WTC11 (cell line): ENCODE results near the gene OGFOD2. TPM values are rescaled to one million over a fixed set of nuclear protein-coding genes. Genes with fewer than 3 reads are reported as not detected.

Source experiments
- ATAC-seq: fragments of 200-7000 bp; cut with Tn5 transposase; 2 replicates; pipeline ENCODE4 v1.10.0; 2021; ENCODE audit warnings: mild to moderate bottlenecking, moderate library complexity
- CTCF ChIA-PET: fragments of 300-600 bp; sonication (Branson Sonifier 250); formaldehyde crosslinking; loops from one replicate; lab custom pipeline; 2021; ENCODE audit warnings: antibody characterized with exemption; lab: Charles Lee
- POLR2A ChIA-PET: fragments of 350-600 bp; sonication (Branson Sonifier 250); formaldehyde crosslinking; loops from one replicate; lab custom pipeline; 2021; ENCODE audit warnings: antibody characterized with exemption; lab: Charles Lee
- DNase-seq: peaks from one replicate; pipeline ENCODE4 v3.0.0; 2021; ENCODE audit warnings: low spot score
- H3K27ac Mint-ChIP-seq: 2 replicates; pipeline ENCODE4 v1.8.0; 2021; ENCODE audit warnings: mixed read lengths
- H3K27me3 Mint-ChIP-seq: 2 replicates; pipeline ENCODE4 v1.8.0; 2021; ENCODE audit warnings: low read depth, mild to moderate bottlenecking, moderate library complexity, mixed read lengths
- H3K36me3 Mint-ChIP-seq: 2 replicates; pipeline ENCODE4 v1.8.0; 2021; ENCODE audit warnings: mixed read lengths
- H3K4me1 Mint-ChIP-seq: 2 replicates; pipeline ENCODE4 v1.8.0; 2022; ENCODE audit warnings: mixed read lengths
- H3K4me3 Mint-ChIP-seq: 2 replicates; pipeline ENCODE4 v1.8.0; 2021; ENCODE audit warnings: mild to moderate bottlenecking, moderate library complexity, mixed read lengths
- H3K9me3 Mint-ChIP-seq: 2 replicates; pipeline ENCODE4 v1.8.0; 2021; ENCODE audit warnings: mixed read lengths
- CBFB ChIP-seq: sonication (generic); formaldehyde crosslinking; IDR thresholded peaks from 2 replicates; pipeline ENCODE4 v1.8.1; 2022; ENCODE audit warnings: mild to moderate bottlenecking, low read depth, missing genetic modification reagents
- FOXJ3 ChIP-seq: sonication (generic); formaldehyde crosslinking; IDR thresholded peaks from 2 replicates; pipeline ENCODE4 v1.9.0; 2021; ENCODE audit warnings: missing genetic modification reagents, mild to moderate bottlenecking, borderline replicate concordance
- NFYB ChIP-seq: sonication (generic); formaldehyde crosslinking; conservative IDR thresholded peaks from 2 replicates; pipeline ENCODE4 v1.8.0; 2022; ENCODE audit warnings: low read depth, missing genetic modification reagents
- OVOL2 ChIP-seq: fragments of 250-450 bp; sonication (Bioruptor Pico); IDR thresholded peaks from 2 replicates; pipeline ENCODE4 v1.9.0; 2021; ENCODE audit warnings: mild to moderate bottlenecking, borderline replicate concordance
- SMAD3 ChIP-seq: sonication (generic); formaldehyde crosslinking; IDR thresholded peaks from 2 replicates; pipeline ENCODE4 v1.8.0; 2022; ENCODE audit warnings: missing genetic modification reagents, mild to moderate bottlenecking, borderline replicate concordance
- TEAD1 ChIP-seq: sonication (generic); formaldehyde crosslinking; IDR thresholded peaks from 2 replicates; pipeline ENCODE4 v1.8.0; 2022; ENCODE audit warnings: mild to moderate bottlenecking, missing genetic modification reagents
- ZNF138 ChIP-seq: sonication (generic); formaldehyde crosslinking; conservative IDR thresholded peaks from 2 replicates; pipeline ENCODE4 v1.8.1; 2022; ENCODE audit warnings: mild to moderate bottlenecking, moderate library complexity, missing genetic modification reagents
- ZNF423 ChIP-seq: fragments of 250-450 bp; sonication (Bioruptor Pico); IDR thresholded peaks from 2 replicates; pipeline ENCODE4 v2.1.2; 2022; ENCODE audit warnings: mild to moderate bottlenecking, moderate library complexity
- total RNA-seq: library from RNA; stranded (reverse); gene quantifications from 3 replicates; pipeline ENCODE4 v1.2.3, GENCODE V29; 2021
- TF ChIP-seq, protein P1 (sequence below): sonication (generic); formaldehyde crosslinking; conservative IDR thresholded peaks from 2 replicates; pipeline ENCODE4 v1.8.1; 2023; ENCODE audit warnings: mild to moderate bottlenecking, low read depth, missing genetic modification reagents, moderate library complexity
- TF ChIP-seq, protein P2 (sequence below): sonication (generic); formaldehyde crosslinking; IDR thresholded peaks from 2 replicates; pipeline ENCODE4 v1.8.0; 2022; ENCODE audit warnings: missing genetic modification reagents
- TF ChIP-seq, protein P3 (sequence below): sonication (generic); formaldehyde crosslinking; IDR thresholded peaks from 2 replicates; pipeline ENCODE4 v1.8.0; 2023; ENCODE audit warnings: mild to moderate bottlenecking, missing genetic modification reagents
- TF ChIP-seq, protein P4 (sequence below): sonication (generic); formaldehyde crosslinking; IDR thresholded peaks from 2 replicates; pipeline ENCODE4 v1.8.1; 2023; ENCODE audit warnings: mild to moderate bottlenecking, missing genetic modification reagents
- TF ChIP-seq, protein P5 (sequence below): sonication (generic); formaldehyde crosslinking; IDR thresholded peaks from 2 replicates; pipeline ENCODE4 v1.8.0; 2023; ENCODE audit warnings: missing genetic modification reagents
- TF ChIP-seq, protein P6 (sequence below): fragments of 250-450 bp; sonication (Bioruptor Pico); IDR thresholded peaks from 2 replicates; pipeline ENCODE4 v1.9.0; 2021; ENCODE audit warnings: moderate library complexity, mild to moderate bottlenecking, inconsistent platforms, borderline replicate concordance
- TF ChIP-seq, protein P7 (sequence below): sonication (generic); formaldehyde crosslinking; IDR thresholded peaks from 2 replicates; pipeline ENCODE4 v1.8.1; 2022; ENCODE audit warnings: missing genetic modification reagents, borderline replicate concordance
- TF ChIP-seq, protein P8 (sequence below): sonication (generic); formaldehyde crosslinking; IDR thresholded peaks from 2 replicates; pipeline ENCODE4 v1.8.1; 2023; ENCODE audit warnings: mild to moderate bottlenecking, missing genetic modification reagents

Gene OGFOD2
- total RNA-seq, 1 experiment from 2014 or later = 28.1 TPM

DNA sequence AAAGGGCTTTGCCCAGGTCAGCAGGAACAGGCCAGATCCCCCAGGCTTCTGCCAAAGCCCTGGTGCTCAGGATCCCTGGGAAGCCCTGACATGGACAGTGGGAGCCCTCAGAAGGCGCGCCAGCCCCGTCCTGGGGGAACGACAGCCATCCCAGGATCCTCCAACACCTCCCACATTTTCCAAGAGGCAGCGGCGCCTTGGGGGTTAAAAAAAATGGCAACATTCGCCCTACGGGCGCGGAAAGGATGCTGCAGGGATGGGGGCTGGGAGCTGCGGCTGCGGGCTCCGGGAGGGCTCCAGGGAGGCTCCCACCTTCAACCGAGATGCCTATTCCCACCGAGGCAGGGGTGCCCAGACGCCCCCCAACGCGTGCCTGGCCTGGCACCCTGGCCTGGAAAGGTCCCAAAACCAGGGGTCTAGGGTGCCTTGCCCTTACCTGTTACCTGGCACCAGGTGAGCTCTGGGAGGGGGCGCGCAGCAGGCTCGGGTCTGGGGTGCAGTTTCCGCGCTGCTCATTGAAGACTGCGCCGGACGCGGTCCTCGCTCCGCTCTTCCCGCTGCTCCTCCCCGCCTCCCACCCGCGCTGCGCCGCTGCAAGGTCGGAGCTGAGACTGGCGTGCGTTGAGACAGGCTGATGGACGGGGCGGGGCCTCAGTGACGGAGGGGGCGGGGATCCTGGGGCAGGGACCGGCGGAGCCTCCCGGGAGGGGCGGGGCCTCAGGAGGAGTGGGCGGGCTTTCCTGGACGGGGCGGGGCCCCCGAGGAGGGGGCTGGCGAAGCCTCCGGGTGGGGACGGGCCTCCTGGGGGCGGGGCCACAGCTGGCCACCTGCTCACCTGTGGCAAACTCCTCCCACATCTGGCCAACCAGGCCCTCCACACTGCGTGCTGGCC is 8.9 kb upstream of the OGFOD2 start, which contains the start of gene ABCB9 (continued):
- TF ChIP-seq, protein P1, sequence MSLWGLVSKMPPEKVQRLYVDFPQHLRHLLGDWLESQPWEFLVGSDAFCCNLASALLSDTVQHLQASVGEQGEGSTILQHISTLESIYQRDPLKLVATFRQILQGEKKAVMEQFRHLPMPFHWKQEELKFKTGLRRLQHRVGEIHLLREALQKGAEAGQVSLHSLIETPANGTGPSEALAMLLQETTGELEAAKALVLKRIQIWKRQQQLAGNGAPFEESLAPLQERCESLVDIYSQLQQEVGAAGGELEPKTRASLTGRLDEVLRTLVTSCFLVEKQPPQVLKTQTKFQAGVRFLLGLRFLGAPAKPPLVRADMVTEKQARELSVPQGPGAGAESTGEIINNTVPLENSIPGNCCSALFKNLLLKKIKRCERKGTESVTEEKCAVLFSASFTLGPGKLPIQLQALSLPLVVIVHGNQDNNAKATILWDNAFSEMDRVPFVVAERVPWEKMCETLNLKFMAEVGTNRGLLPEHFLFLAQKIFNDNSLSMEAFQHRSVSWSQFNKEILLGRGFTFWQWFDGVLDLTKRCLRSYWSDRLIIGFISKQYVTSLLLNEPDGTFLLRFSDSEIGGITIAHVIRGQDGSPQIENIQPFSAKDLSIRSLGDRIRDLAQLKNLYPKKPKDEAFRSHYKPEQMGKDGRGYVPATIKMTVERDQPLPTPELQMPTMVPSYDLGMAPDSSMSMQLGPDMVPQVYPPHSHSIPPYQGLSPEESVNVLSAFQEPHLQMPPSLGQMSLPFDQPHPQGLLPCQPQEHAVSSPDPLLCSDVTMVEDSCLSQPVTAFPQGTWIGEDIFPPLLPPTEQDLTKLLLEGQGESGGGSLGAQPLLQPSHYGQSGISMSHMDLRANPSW (CRISPR knock-in tag) = no peak
- TF ChIP-seq SMAD3 (CRISPR knock-in tag) = no peak
- TF ChIP-seq, protein P2, sequence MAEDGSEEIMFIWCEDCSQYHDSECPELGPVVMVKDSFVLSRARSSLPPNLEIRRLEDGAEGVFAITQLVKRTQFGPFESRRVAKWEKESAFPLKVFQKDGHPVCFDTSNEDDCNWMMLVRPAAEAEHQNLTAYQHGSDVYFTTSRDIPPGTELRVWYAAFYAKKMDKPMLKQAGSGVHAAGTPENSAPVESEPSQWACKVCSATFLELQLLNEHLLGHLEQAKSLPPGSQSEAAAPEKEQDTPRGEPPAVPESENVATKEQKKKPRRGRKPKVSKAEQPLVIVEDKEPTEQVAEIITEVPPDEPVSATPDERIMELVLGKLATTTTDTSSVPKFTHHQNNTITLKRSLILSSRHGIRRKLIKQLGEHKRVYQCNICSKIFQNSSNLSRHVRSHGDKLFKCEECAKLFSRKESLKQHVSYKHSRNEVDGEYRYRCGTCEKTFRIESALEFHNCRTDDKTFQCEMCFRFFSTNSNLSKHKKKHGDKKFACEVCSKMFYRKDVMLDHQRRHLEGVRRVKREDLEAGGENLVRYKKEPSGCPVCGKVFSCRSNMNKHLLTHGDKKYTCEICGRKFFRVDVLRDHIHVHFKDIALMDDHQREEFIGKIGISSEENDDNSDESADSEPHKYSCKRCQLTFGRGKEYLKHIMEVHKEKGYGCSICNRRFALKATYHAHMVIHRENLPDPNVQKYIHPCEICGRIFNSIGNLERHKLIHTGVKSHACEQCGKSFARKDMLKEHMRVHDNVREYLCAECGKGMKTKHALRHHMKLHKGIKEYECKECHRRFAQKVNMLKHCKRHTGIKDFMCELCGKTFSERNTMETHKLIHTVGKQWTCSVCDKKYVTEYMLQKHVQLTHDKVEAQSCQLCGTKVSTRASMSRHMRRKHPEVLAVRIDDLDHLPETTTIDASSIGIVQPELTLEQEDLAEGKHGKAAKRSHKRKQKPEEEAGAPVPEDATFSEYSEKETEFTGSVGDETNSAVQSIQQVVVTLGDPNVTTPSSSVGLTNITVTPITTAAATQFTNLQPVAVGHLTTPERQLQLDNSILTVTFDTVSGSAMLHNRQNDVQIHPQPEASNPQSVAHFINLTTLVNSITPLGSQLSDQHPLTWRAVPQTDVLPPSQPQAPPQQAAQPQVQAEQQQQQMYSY (CRISPR knock-in tag) = peak; percentile 63

DNA sequence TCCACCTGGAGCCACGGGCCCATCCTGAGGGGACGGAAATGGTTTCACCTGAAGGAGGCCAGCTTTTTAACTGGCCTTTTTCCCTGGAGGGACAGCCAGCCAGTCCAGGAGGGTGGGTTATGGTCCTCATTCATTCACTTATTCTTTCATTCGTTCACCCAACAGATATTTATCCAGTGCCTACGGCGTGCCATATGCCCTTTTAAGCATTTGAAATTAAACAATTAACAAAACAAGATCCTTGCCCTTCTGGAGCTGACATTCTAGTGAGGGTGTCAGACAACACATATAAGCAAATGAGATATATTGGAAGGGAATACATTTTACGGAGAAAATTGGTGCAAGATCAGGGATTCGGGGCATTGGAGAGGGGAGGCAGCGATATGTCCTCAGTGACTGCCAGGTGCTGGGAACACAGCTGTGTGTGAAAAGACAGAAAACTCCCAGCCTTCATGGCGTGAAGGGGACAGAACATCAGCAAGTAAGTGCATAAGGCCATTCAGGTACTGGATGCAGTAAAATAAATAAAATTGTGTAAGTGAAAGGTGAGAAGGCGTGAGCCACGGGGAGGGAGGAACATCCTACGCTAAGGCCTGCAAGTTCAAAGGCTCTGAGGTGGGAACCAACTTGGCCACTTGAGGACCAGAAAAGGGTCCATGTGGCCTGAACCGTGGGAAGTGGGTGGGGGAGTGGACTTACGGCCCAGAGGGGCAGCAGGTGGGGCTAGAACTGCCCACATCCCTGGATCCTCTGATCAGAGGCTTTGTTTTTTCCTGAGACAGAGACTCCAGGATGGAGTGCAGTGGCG is 8.1 kb upstream of the OGFOD2 start:
- no peak for DNase-seq
- Mint-ChIP-seq H3K9me3 (no peaks in the 10 kb centered on the region), H3K27ac (peak overlapping the region; percentile 82), H3K4me3 (peak overlapping the region; percentile 42), H3K27me3 (peaks cover 5% of the 10 kb centered on the region), H3K4me1 (peaks cover 19% of the 10 kb centered on the region), H3K36me3 (no peaks in the 10 kb centered on the region)
- ATAC-seq = no peak
- ChIA-PET CTCF (interaction anchor here (0.6 to 2.3 kb wide), 8 partner anchors 8 to 267 kb away, joined by 3 to 13 read pairs (median 3); partner anchors contain the start of genes MTRFR and OGFOD2), POLR2A (interaction anchor here (0.6 to 1.4 kb wide), 3 partner anchors 8 to 1471 kb away, joined by 3 to 10 read pairs (median 4); partner anchors contain the start of genes OGFOD2 and VPS37B)
- TF ChIP-seq NFYB (CRISPR knock-in tag) = no peak
- TF ChIP-seq, protein P3, sequence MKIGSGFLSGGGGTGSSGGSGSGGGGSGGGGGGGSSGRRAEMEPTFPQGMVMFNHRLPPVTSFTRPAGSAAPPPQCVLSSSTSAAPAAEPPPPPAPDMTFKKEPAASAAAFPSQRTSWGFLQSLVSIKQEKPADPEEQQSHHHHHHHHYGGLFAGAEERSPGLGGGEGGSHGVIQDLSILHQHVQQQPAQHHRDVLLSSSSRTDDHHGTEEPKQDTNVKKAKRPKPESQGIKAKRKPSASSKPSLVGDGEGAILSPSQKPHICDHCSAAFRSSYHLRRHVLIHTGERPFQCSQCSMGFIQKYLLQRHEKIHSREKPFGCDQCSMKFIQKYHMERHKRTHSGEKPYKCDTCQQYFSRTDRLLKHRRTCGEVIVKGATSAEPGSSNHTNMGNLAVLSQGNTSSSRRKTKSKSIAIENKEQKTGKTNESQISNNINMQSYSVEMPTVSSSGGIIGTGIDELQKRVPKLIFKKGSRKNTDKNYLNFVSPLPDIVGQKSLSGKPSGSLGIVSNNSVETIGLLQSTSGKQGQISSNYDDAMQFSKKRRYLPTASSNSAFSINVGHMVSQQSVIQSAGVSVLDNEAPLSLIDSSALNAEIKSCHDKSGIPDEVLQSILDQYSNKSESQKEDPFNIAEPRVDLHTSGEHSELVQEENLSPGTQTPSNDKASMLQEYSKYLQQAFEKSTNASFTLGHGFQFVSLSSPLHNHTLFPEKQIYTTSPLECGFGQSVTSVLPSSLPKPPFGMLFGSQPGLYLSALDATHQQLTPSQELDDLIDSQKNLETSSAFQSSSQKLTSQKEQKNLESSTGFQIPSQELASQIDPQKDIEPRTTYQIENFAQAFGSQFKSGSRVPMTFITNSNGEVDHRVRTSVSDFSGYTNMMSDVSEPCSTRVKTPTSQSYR (CRISPR knock-in tag) = no peak
- TF ChIP-seq, protein P4, sequence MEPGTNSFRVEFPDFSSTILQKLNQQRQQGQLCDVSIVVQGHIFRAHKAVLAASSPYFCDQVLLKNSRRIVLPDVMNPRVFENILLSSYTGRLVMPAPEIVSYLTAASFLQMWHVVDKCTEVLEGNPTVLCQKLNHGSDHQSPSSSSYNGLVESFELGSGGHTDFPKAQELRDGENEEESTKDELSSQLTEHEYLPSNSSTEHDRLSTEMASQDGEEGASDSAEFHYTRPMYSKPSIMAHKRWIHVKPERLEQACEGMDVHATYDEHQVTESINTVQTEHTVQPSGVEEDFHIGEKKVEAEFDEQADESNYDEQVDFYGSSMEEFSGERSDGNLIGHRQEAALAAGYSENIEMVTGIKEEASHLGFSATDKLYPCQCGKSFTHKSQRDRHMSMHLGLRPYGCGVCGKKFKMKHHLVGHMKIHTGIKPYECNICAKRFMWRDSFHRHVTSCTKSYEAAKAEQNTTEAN (CRISPR knock-in tag) = no peak
- TF ChIP-seq CBFB (CRISPR knock-in tag) = no peak
- TF ChIP-seq FOXJ3 (CRISPR knock-in tag) = no peak
- no peak for TF ChIP-seq ZNF423
- TF ChIP-seq ZNF138 (CRISPR knock-in tag) = no peak
- TF ChIP-seq OVOL2 = no peak
- TF ChIP-seq, protein P5, sequence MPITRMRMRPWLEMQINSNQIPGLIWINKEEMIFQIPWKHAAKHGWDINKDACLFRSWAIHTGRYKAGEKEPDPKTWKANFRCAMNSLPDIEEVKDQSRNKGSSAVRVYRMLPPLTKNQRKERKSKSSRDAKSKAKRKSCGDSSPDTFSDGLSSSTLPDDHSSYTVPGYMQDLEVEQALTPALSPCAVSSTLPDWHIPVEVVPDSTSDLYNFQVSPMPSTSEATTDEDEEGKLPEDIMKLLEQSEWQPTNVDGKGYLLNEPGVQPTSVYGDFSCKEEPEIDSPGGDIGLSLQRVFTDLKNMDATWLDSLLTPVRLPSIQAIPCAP = no peak
- TF ChIP-seq, protein P6, sequence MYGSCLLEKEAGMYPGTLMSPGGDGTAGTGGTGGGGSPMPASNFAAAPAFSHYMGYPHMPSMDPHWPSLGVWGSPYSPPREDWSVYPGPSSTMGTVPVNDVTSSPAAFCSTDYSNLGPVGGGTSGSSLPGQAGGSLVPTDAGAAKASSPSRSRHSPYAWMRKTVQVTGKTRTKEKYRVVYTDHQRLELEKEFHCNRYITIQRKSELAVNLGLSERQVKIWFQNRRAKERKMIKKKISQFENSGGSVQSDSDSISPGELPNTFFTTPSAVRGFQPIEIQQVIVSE (CRISPR knock-in tag) = no peak
- TF ChIP-seq, protein P7, sequence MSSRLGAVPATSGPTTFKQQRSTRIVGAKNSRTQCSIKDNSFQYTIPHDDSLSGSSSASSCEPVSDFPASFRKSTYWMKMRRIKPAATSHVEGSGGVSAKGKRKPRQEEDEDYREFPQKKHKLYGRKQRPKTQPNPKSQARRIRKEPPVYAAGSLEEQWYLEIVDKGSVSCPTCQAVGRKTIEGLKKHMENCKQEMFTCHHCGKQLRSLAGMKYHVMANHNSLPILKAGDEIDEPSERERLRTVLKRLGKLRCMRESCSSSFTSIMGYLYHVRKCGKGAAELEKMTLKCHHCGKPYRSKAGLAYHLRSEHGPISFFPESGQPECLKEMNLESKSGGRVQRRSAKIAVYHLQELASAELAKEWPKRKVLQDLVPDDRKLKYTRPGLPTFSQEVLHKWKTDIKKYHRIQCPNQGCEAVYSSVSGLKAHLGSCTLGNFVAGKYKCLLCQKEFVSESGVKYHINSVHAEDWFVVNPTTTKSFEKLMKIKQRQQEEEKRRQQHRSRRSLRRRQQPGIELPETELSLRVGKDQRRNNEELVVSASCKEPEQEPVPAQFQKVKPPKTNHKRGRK (CRISPR knock-in tag) = no peak
- TF ChIP-seq, protein P8, sequence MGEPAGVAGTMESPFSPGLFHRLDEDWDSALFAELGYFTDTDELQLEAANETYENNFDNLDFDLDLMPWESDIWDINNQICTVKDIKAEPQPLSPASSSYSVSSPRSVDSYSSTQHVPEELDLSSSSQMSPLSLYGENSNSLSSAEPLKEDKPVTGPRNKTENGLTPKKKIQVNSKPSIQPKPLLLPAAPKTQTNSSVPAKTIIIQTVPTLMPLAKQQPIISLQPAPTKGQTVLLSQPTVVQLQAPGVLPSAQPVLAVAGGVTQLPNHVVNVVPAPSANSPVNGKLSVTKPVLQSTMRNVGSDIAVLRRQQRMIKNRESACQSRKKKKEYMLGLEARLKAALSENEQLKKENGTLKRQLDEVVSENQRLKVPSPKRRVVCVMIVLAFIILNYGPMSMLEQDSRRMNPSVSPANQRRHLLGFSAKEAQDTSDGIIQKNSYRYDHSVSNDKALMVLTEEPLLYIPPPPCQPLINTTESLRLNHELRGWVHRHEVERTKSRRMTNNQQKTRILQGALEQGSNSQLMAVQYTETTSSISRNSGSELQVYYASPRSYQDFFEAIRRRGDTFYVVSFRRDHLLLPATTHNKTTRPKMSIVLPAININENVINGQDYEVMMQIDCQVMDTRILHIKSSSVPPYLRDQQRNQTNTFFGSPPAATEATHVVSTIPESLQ (CRISPR knock-in tag) = no peak
- no peak for TF ChIP-seq TEAD1 (CRISPR knock-in tag)
